MM.1S (cell line): ENCODE data around the gene MKRN1.
A peak's percentile ranks its signal among the peaks of the same experiment; 100 is the strongest.

ENCODE experiments used
- EZH2 ChIP-seq: fragments of 300-600 bp; sonication (generic); optimal IDR thresholded peaks from 2 replicates; pipeline ENCODE3; 2017; ENCODE audit warnings: low read depth, mild to moderate bottlenecking, antibody characterized with exemption, low read length, mixed read lengths
- TF ChIP-seq, protein P1 (sequence below): fragments of 300-600 bp; sonication (generic); IDR thresholded peaks from 2 replicates; pipeline ENCODE4 v1.5.1; 2016; ENCODE audit warnings: antibody characterized with exemption, low read length, mixed read lengths

DNA sequence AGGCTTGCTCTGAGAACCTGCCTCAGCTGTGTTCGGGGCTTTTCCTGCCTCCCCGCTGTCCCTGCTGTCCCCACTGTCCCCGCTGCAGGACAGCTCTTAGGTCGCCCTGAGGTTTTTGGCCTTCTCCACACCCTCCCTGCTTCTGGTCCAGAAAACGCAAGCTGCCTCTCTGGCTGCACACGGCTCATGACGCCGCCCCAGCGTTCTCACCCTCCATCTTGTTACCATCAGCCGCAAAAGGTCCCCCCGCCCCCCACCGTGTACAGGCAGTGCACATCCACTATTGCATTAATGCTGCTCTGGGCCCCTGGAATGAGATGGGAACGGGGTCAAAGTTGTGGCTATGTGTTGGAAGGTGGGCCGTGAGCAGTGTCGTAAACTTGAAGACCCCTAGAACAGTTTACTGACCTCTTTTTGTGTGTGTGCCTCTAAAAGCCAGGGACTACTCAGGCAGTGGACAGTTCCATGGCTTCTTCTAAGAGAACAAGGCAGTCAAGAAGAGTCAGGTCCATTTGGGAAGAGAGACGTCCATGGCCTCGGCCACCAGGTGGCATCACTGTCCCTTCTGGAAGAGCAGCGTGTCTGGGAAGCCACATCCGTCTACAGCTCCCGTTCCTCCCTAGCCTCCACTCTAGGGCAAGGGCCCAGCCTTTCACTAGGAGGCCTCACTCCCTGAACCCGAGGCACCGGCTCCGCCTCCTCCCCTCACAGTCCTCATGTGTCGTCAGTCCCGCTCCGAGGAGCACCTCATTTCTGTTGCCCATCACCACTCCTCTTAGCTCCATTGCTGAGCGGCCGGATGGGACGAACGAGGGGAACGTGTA, 38.5 kb upstream of the MKRN1 start:
- no peak for TF ChIP-seq EZH2
- TF ChIP-seq, protein P1, sequence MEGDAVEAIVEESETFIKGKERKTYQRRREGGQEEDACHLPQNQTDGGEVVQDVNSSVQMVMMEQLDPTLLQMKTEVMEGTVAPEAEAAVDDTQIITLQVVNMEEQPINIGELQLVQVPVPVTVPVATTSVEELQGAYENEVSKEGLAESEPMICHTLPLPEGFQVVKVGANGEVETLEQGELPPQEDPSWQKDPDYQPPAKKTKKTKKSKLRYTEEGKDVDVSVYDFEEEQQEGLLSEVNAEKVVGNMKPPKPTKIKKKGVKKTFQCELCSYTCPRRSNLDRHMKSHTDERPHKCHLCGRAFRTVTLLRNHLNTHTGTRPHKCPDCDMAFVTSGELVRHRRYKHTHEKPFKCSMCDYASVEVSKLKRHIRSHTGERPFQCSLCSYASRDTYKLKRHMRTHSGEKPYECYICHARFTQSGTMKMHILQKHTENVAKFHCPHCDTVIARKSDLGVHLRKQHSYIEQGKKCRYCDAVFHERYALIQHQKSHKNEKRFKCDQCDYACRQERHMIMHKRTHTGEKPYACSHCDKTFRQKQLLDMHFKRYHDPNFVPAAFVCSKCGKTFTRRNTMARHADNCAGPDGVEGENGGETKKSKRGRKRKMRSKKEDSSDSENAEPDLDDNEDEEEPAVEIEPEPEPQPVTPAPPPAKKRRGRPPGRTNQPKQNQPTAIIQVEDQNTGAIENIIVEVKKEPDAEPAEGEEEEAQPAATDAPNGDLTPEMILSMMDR, result peak; percentile 94
